GM19043 (cell line): ENCODE results near the gene PRKAG1.
A peak's percentile ranks its signal among the peaks of the same experiment; 100 is the strongest.
"Not testable (repeated sequence)": the region's sequence is repeated elsewhere in the genome, so short reads cannot be mapped to it uniquely, and the experiment has no call there.

Experiments used
- ATAC-seq: cut with Tn5 transposase; IDR thresholded peaks from one replicate; pipeline ENCODE4 v1.9.1; 2021; ENCODE audit warnings: low read depth; ENCODE audit not compliant: unreplicated experiment

PRKAG1 gene

GRCh38 chr12:49018261-49019119 is at the start of gene PRKAG1:
Gene PRKAG1, minus strand, starts transcription at chr12:49018776. Its CDS starts 36 bp downstream, at chr12:49018740.
- ATAC-seq = peak; percentile 88

DNA sequence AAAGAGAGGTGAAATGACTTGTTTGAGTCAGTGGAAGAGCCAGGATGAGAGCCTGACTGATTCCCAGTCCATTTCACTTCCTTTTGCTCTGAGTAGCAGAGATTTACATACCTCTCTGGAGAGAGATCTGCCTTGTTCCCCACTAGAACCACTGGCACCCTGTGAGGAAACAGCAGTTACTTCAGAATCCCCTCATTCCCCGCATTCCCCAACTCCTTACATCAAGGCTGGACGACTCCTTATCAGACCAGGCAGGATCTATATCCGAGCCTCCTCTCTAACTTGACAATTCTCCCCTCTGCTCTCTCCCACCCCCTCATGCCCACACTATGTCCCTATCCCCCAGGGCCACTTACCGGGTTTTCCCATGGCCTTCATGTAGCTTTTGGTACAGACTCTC is 47.5 kb upstream of the PRKAG1 start:
- no peak for ATAC-seq

GRCh38 chr12:49064767-49065152 is 46.2 kb upstream of the PRKAG1 start:
- no peak for ATAC-seq

DNA sequence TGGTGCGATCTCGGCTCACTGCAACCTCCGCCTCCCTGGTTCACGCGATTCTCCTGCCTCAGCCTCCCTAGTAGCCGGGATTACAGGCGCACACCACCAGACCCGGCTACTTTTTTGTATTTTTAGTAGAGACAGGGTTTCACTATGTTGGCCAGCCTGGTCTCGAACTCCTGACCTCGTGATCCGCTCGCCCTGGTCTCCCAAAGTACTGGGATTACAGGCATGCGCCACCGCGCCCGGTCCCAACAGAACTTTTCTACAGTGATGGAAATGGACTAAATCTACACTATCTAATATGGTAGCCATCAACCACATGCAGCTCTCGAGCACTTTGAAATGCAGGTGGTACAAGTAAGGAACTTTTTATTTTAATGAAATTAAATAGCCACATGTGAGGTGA is 43.3 kb upstream of the PRKAG1 start:
- ATAC-seq = not testable (repeated sequence)

DNA sequence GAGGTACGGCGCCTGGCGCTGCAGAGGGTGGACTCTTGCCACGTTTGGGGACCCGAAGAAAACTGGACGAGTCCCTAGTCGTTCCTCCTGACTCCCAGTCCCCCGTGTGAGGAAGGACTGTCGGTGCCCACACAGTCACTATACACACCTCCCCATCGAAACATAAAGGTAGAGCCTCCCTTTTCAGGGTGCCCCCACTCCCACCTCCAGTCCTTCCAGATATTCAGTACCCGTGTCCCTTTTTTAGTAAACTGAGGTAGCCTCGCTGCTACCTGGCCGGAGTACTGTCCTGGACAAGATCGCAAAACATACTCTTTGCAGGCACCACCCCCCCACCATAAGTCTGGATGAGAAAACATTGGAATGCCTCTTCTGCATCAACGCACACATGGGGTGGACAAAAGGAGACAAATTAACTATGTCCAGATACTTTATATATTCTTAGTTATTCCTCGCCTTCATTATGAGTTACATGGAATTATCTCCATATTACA is 42.6 kb upstream of the PRKAG1 start:
- ATAC-seq = no peak

DNA sequence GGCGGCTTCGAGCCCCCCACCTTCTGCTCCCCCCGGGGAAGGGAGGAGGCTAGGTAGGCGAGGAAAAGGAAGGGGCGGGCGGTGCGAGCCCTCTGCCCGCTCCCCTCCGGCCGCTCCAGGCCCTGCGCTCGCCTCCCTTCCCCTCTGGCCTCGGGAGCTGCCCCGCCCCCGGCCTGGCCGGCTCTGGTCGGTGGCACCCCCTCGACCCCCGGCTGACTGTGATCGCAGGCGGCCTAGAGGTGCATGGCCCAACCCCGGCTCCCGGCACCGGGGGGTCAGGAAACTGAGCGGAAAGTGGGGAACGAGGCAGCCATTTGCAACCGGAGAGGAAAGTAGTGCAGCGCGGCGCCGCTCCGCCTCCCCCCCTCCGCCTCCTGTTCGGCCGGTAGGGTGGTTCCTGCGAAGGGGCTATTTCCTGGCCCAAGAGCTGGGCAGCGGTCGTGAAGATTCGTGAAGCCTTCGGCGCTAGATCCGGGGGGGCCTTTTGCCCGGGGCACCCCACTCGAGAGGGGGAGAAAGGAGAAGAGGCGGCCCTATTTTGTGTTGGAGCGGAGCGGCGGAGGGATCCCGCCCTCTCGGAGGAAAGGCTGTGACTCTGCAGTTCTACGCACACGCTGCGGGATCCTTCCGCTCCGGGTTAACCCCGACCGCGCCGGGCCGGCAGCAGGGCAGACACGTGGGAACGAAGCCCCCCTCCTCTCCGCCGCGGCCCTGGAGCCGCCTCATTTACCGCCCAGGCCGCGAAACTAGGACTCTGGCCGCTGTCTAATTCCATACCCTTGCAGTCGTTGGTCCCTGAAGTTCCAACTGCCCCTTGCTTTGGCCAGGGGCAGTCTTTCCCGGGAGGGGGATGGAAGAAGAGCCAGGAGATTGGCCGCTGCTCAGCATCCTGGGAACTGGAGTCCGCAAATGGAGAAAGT is 41.9 kb upstream of the PRKAG1 start, which contains the start of gene KMT2D:
Gene KMT2D (minus strand): TSS at position 558 of the 920 bp plus-strand sequence. CDS start 5,470 bp downstream, outside the sequence.
- ATAC-seq = peak; percentile 47

GRCh38 chr12:49059299-49060171 is 41.0 kb upstream of the PRKAG1 start:
- ATAC-seq = no peak

DNA sequence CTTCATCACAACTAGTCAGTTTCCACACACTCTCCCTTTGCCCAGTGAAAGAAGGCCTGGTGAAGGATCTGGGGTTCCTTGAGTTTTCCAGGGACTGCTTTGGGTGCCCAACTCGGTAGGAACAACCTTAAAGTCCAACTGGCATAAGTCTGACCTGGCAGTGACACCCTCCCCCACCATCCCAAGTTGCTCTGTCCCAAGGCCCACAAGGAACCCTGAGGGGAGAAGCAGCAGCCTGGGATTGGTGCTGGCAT is 40.4 kb upstream of the PRKAG1 start:
- no peak for ATAC-seq

- ATAC-seq = no peak
Observed at GRCh38 chr12:49058366-49059044, 39.9 kb upstream of the PRKAG1 start.

DNA sequence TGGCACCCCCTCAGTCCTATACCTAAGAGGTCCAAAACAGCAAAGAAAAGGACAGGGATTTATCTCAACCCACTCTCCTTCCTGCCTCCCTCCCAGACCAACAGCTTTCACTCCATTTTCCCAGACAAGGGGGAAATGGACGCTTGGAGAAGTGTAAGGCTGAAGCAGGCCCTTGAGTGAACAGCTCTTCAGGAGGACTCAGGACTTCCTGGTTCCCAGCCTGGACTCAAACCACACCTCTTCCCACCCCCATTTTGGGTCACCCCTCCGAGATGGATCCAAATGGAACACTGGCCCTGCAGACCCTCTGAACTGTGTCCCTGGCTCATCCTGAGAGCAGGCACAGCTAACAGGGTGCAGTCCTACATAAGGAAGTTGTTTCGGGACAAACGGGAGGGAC is 39.3 kb upstream of the PRKAG1 start:
- ATAC-seq = no peak

- peak; percentile 72 for ATAC-seq
Observed at GRCh38 chr12:49055978-49056754, 37.6 kb upstream of the PRKAG1 start.

DNA sequence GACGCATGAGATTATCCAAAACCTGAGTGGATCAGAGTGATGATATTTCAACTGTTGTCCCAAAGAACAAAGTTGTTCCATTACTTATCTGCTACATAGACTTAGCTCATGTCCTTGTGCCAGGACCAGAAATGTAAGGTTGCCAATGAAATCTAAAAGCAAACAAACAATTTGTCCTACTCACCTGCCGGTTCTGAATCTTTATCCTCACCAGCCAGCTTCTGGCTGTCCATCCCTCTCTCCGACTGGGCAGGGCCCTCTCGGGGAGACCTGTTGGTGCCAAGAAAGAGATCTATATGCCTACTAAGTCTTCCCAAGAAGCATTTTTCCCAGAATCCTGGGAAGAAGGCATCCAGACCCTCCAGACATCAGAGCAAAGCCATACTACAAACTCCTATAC is 36.5 kb upstream of the PRKAG1 start:
- no peak for ATAC-seq

DNA sequence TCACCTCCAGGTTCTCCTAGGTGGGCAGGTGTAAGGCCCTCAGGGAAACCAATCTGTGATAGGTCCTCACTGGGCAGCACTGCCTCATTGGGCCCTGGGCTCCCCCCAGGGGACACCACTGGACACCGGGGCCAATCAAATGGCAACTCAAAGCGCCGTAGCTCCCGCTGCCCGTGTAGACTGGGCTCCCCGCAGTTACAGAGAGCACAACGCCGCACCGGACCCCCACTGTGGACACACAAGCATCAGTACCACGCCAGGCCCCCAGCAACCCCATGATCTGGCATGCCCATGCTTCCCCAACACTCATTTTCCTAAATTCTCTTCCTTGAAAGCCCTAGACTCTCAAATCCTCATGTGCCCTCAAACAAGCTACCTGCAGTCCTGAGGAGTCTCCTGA is 35.9 kb upstream of the PRKAG1 start:
- no peak for ATAC-seq

DNA sequence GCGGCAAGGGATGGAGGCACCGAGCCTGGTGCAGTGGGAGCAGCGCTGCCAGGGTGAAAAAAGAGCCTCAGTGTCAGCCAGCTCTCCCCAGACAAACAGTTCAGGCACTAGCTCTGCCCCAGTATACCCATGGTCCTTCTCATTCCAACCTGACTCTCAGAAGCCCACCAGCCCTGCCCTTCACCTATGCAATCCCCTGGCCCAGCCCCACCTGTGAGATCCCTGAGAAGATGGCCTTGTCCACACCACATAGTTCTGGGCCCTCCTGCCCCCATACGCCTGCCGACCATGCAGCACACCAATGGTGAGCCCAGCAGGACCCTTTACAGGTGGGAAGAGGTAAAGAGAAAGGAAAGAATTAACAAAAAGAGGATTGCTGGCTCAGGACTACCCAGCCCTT is 35.5 kb upstream of the PRKAG1 start:
- ATAC-seq = no peak

GRCh38 chr12:49052451-49053208 is 34.1 kb upstream of the PRKAG1 start:
- ATAC-seq = no peak

DNA sequence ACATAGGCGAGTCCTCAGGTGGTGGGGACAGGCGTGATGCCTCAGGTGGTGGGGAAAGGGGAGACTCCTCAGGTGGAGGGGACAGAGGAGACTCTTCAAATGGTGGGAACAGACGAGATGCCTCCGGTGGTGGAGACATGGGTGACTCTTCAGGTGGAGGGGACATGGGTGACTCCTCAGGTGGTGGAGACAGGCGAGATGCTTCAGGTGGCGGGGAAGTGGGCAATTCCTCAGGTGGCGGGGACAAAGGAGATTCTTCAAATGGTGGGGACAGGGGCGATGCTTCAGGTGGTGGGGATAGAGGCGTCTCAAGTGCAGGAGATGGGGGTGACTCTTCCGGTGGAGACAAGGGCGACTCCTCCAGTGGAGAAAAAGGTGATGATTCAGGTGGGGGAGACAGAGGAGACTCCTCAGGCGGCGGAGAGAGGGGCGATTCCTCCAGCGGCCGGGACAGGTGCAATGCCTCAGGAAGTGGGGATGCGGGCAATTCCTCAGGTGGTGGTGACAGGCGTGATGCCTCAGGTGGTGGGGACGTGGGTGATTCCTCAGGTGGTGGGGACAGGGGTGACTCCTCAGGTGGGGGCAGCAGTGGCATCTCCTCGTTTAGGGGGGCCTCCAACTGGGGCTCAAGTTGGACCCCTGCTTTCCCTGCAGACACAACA is 33.3 kb upstream of the PRKAG1 start:
- no peak for ATAC-seq

GRCh38 chr12:49051373-49051764 is 32.8 kb upstream of the PRKAG1 start:
- no peak for ATAC-seq
